Endodermal cell (in vitro differentiated cells): ENCODE results near the gene SLC9A4. TPM values are rescaled to one million over a fixed set of nuclear protein-coding genes. Genes with fewer than 3 reads are reported as not detected.

Experiments used
- DNase-seq: peaks from one replicate; pipeline ENCODE4 v3.0.0-alpha.2; 2017
- H3K27ac ChIP-seq: 2 replicates; pipeline ENCODE4 v1.5.1; 2013; ENCODE audit warnings: mild to moderate bottlenecking, low read depth, low read length, moderate library complexity
- H3K27me3 ChIP-seq: 2 replicates; pipeline ENCODE4 v1.6.1; 2013; ENCODE audit warnings: mild to moderate bottlenecking, low read length, moderate library complexity; ENCODE audit not compliant: insufficient read depth, control insufficient read depth, poor library complexity, severe bottlenecking
- H3K36me3 ChIP-seq: 2 replicates; pipeline ENCODE4 v1.7.0; 2013; ENCODE audit warnings: mild to moderate bottlenecking, low read length, moderate library complexity; ENCODE audit not compliant: control insufficient read depth, insufficient read depth
- H3K4me1 ChIP-seq: one replicate; pipeline ENCODE4 v1.7.0; 2013; ENCODE audit warnings: low read length; ENCODE audit not compliant: control insufficient read depth, insufficient read depth
- H3K4me3 ChIP-seq: 2 replicates; pipeline ENCODE4 v1.5.1; 2013; ENCODE audit warnings: mild to moderate bottlenecking, low read length, moderate library complexity
- H3K9ac ChIP-seq: 2 replicates; pipeline ENCODE4 v1.6.1; 2013; ENCODE audit warnings: mild to moderate bottlenecking, low read length, moderate library complexity; ENCODE audit not compliant: poor library complexity, severe bottlenecking; ENCODE audit errors: extremely low read depth
- H3K9me3 ChIP-seq: 2 replicates; pipeline ENCODE4 v1.6.1; 2013; ENCODE audit warnings: mild to moderate bottlenecking, low read length, moderate library complexity; ENCODE audit not compliant: control insufficient read depth
- H3K27ac Mint-ChIP-seq: 2 replicates; pipeline ENCODE4 v1.8.0; 2020; ENCODE audit warnings: mixed read lengths
- H3K27me3 Mint-ChIP-seq: 2 replicates; pipeline ENCODE4 v1.8.0; 2021; ENCODE audit warnings: mild to moderate bottlenecking, mixed read lengths; ENCODE audit not compliant: insufficient read depth
- H3K36me3 Mint-ChIP-seq: 2 replicates; pipeline ENCODE4 v1.8.0; 2020; ENCODE audit warnings: low read depth, mixed read lengths
- H3K4me1 Mint-ChIP-seq: 2 replicates; pipeline ENCODE4 v1.8.0; 2020; ENCODE audit warnings: mixed read lengths
- H3K4me3 Mint-ChIP-seq: 2 replicates; pipeline ENCODE4 v1.8.0; 2020; ENCODE audit warnings: mild to moderate bottlenecking, moderate library complexity, mixed read lengths
- H3K9me3 Mint-ChIP-seq: 2 replicates; pipeline ENCODE4 v1.8.0; 2020; ENCODE audit warnings: mild to moderate bottlenecking, mixed read lengths
- CTCF ChIP-seq: fragments of 200-600 bp; sonication (generic); conservative IDR thresholded peaks from 2 replicates; pipeline ENCODE4 v1.5.0; 2021; ENCODE audit warnings: antibody characterized with exemption, mild to moderate bottlenecking
- WGBS, 2 experiments: methylation state at CpG; one replicate each; pipeline versions ENCODE4 v1.1.5 to v1.1.7; 2013; ENCODE audit warnings: missing lambda C conversion rate in 2 of 2, mixed read lengths in 1 of 2; ENCODE audit not compliant: insufficient coverage in 1 of 2, insufficient read length in 1 of 2; 5-methylcytosine and 5-hydroxymethylcytosine counted together
- total RNA-seq, 2 donors: library from RNA; stranded (reverse); fragmentation: NEBNext Ultra II Directional in 1 of 2; extraction: Animal tissue kit (Norgen Biotek cat#: 25700) in 1 of 2; gene quantifications; 2 replicates in 1 of 2; 3 replicates in 1 of 2; pipeline ENCODE4 v1.2.1, GENCODE V29; 2021

The SLC9A4 gene
- total RNA-seq, 2 donors from 2014 or later = 0.07 TPM; not detected in 1

- Mint-ChIP-seq H3K9me3 (peaks cover 5% of the 10 kb centered on the region), H3K4me3 (no peak overlapping the region), H3K27ac (no peak overlapping the region), H3K4me1 (peaks cover 1% of the 10 kb centered on the region), H3K36me3 (no peaks in the 10 kb centered on the region), H3K27me3 (no peaks in the 10 kb centered on the region)
- no peak for DNase-seq
- no peak overlapping the region for H3K4me3 ChIP-seq
- H3K9ac ChIP-seq = no peak overlapping the region
- no peaks in the 10 kb centered on the region for H3K27me3 ChIP-seq
- H3K9me3 ChIP-seq = no peaks in the 10 kb centered on the region
- no peaks in the 10 kb centered on the region for H3K4me1 ChIP-seq
- no peak for TF ChIP-seq CTCF
- WGBS, 2 experiments = 93 to 100% methylated on average over 1 of the region's 1 CpG
- no peak overlapping the region for H3K27ac ChIP-seq
- no peaks in the 10 kb centered on the region for H3K36me3 ChIP-seq
Measured at GRCh38 chr2:102489646-102490045, 16.6 kb downstream of the SLC9A4 start.

DNA sequence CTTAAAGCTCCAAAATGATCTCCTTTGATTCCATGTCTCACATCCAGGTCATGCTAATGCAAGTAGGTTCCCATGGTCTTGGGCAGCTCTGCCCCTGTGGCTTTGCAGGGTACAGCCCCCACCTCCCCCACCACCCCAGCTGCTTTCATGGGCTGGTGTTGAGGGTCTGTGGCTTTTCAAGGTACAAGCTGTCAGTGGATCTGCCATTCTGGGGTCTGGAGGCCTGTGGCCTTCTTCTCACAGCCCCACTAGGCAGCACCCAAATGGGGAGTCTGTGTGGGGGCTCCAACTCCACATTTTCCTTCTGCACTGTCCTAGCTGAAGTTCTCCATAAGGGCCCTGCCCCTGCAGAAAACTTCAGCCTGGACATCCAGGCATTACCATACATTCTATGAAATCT lies 19.0 kb downstream of the SLC9A4 start:
- Mint-ChIP-seq H3K27ac (no peak overlapping the region), H3K4me1 (no peaks in the 10 kb centered on the region), H3K9me3 (peaks cover 7% of the 10 kb centered on the region), H3K36me3 (no peaks in the 10 kb centered on the region), H3K4me3 (no peak overlapping the region), H3K27me3 (no peaks in the 10 kb centered on the region)
- TF ChIP-seq CTCF = no peak
- no peaks in the 10 kb centered on the region for H3K4me1 ChIP-seq
- no peaks in the 10 kb centered on the region for H3K36me3 ChIP-seq
- no peaks in the 10 kb centered on the region for H3K9me3 ChIP-seq
- H3K4me3 ChIP-seq = no peak overlapping the region
- H3K27me3 ChIP-seq = no peaks in the 10 kb centered on the region
- H3K27ac ChIP-seq = no peak overlapping the region
- no peak for DNase-seq
- no peak overlapping the region for H3K9ac ChIP-seq

- no peak for TF ChIP-seq CTCF
- no CpG with 5 or more reads among the region's 1 CpG for WGBS, 2 experiments
Measured at GRCh38 chr2:102494570-102494969, 21.5 kb downstream of the SLC9A4 start.

More at GRCh38 chr2:102494570-102494969, 21.5 kb downstream of the SLC9A4 start:
- H3K27ac Mint-ChIP-seq = no peak overlapping the region
- H3K4me3 Mint-ChIP-seq = no peak overlapping the region
- no peak overlapping the region for H3K4me3 ChIP-seq
- H3K9me3 Mint-ChIP-seq = peaks cover 7% of the 10 kb centered on the region
- H3K27ac ChIP-seq = no peak overlapping the region
- no peaks in the 10 kb centered on the region for H3K36me3 Mint-ChIP-seq
- no peaks in the 10 kb centered on the region for H3K27me3 Mint-ChIP-seq
- no peak for DNase-seq
- H3K27me3 ChIP-seq = no peaks in the 10 kb centered on the region
- no peaks in the 10 kb centered on the region for H3K4me1 Mint-ChIP-seq
- no peaks in the 10 kb centered on the region for H3K36me3 ChIP-seq
- H3K4me1 ChIP-seq = no peaks in the 10 kb centered on the region
- H3K9me3 ChIP-seq = no peaks in the 10 kb centered on the region
- H3K9ac ChIP-seq = no peak overlapping the region
